ENCODE results near the gene LARP1.
"Not testable (repeated sequence)": the region's sequence is repeated elsewhere in the genome, so short reads cannot be mapped to it uniquely, and the experiment has no call there.

The LARP1 gene

GRCh38 chr5:154824070-154824469 lies 68.9 kb downstream of the LARP1 start:
- no peak for DNase-seq (ENCODE audit: low spot score)

GRCh38 chr5:154829181-154829588 lies 74.0 kb downstream of the LARP1 start:
- DNase-seq (ENCODE audit: low spot score): no peak

- no peak for DNase-seq (ENCODE audit: low spot score)
These were observed 74.5 kb downstream of the LARP1 start for GRCh38 chr5:154829589-154830218.

- DNase-seq (ENCODE audit: low spot score): no peak
These were observed 75.0 kb downstream of the LARP1 start for GRCh38 chr5:154830219-154830595.

- DNase-seq (ENCODE audit: low spot score): no peak
These were observed 75.4 kb downstream of the LARP1 start for GRCh38 chr5:154830596-154830995.

- no peak for DNase-seq (ENCODE audit: low spot score)
These were observed 76.3 kb downstream of the LARP1 start for GRCh38 chr5:154831451-154831850.

GRCh38 chr5:154832804-154833203 lies 77.6 kb downstream of the LARP1 start:
- DNase-seq (ENCODE audit: low spot score): not testable (repeated sequence)

GRCh38 chr5:154834053-154834452 lies 78.9 kb downstream of the LARP1 start:
- DNase-seq (ENCODE audit: low spot score): no peak

GRCh38 chr5:154835701-154836052 lies 80.5 kb downstream of the LARP1 start:
- DNase-seq (ENCODE audit: low spot score): not testable (repeated sequence)

- no peak for DNase-seq (ENCODE audit: low spot score)
These were observed 81.0 kb downstream of the LARP1 start for GRCh38 chr5:154836225-154836624.

- DNase-seq (ENCODE audit: low spot score): no peak
These were observed 82.1 kb downstream of the LARP1 start for GRCh38 chr5:154837009-154837901.

- DNase-seq (ENCODE audit: low spot score): no peak
These were observed 85.5 kb downstream of the LARP1 start for GRCh38 chr5:154840435-154841272.

- no peak for DNase-seq (ENCODE audit: low spot score)
These were observed 86.1 kb downstream of the LARP1 start for GRCh38 chr5:154841273-154841661.

GRCh38 chr5:154842689-154843530 lies 87.7 kb downstream of the LARP1 start:
- DNase-seq (ENCODE audit: low spot score): no peak

- no peak for DNase-seq (ENCODE audit: low spot score)
These were observed 89.6 kb downstream of the LARP1 start for GRCh38 chr5:154844809-154845208.

GRCh38 chr5:154849264-154849785 lies 94.1 kb downstream of the LARP1 start:
- no peak for DNase-seq (ENCODE audit: low spot score)

- no peak for DNase-seq (ENCODE audit: low spot score)
These were observed 94.6 kb downstream of the LARP1 start for GRCh38 chr5:154849791-154850201.

- no peak for DNase-seq (ENCODE audit: low spot score)
These were observed 95.3 kb downstream of the LARP1 start, which contains the start of gene FAXDC2 for GRCh38 chr5:154850255-154851062. Gene FAXDC2 (minus strand): TSS chr5:154850603. CDS start chr5:154838178, 12,425 bp downstream.

GRCh38 chr5:154851351-154851750 lies 96.2 kb downstream of the LARP1 start:
- no peak for DNase-seq (ENCODE audit: low spot score)

GRCh38 chr5:154857530-154858296 lies 102.5 kb downstream of the LARP1 start:
- peak; percentile 95 for DNase-seq (ENCODE audit: low spot score)

Measured in HuH-7 (cell line).